K562 (cell line): Measurements from ENCODE around the gene EPB41L4B. TPM values are rescaled to one million over a fixed set of nuclear protein-coding genes. Genes with fewer than 3 reads are reported as not detected.

Experiments
- FOXK2 ChIP-seq, 2 experiments: fragments of 450-650 bp; IDR thresholded peaks in 1 of 2; conservative IDR thresholded peaks in 1 of 2; 2 replicates each; pipeline ENCODE4 v1.6.1; 2016; ENCODE audit warnings: low read depth in 2 of 2, mild to moderate bottlenecking in 1 of 2
- IFI16 ChIP-seq: fragments of 250-450 bp; sonication (Bioruptor Pico); IDR thresholded peaks from 2 replicates; pipeline ENCODE4 v2.1.2; 2022; ENCODE audit warnings: mild to moderate bottlenecking, inconsistent platforms
- KLF13 ChIP-seq: fragments of 450-650 bp; IDR thresholded peaks from 2 replicates; pipeline ENCODE4 v1.6.1; 2016; ENCODE audit warnings: missing genetic modification characterization, low read depth, mild to moderate bottlenecking, missing compliant biosample characterization, moderate library complexity, borderline replicate concordance
- PHB2 ChIP-seq: fragments of 450-650 bp; IDR thresholded peaks from 2 replicates; pipeline ENCODE4 v1.6.1; 2017; ENCODE audit warnings: low read depth
- RAD21 ChIP-seq, 2 experiments: fragments of 250-450 bp in 1 of 2; fragments of 450-650 bp in 1 of 2; sonication (Bioruptor Pico) in 1 of 2; formaldehyde crosslinking in 1 of 2; IDR thresholded peaks in 1 of 2; conservative IDR thresholded peaks in 1 of 2; 2 replicates each; pipeline versions ENCODE4 v1.4.0 to v1.8.0; 2020 to 2022; ENCODE audit warnings: mild to moderate bottlenecking in 2 of 2, moderate library complexity in 1 of 2
- RCOR1 ChIP-seq, 2 experiments: IDR thresholded peaks; 2 replicates each; pipeline ENCODE4 v1.6.1; 2012; ENCODE audit warnings: low read depth in 2 of 2, low read length in 2 of 2, borderline replicate concordance in 1 of 2, improper control_type of control experiment in 1 of 2
- RHOXF2B ChIP-seq: fragments of 250-450 bp; sonication (Bioruptor Pico); conservative IDR thresholded peaks from 2 replicates; pipeline ENCODE4 v1.5.1; 2021
- RUNX1 ChIP-seq: sonication (generic); IDR thresholded peaks from 2 replicates; pipeline ENCODE4 v1.6.1; 2016; ENCODE audit warnings: antibody characterized with exemption, low read depth
- SAP30 ChIP-seq: fragments of 200-600 bp; sonication (generic); IDR thresholded peaks from 2 replicates; pipeline ENCODE4 v1.6.1; 2012; ENCODE audit warnings: borderline replicate concordance, low read depth, mild to moderate bottlenecking, moderate library complexity, low read length, control low read depth, inconsistent platforms; ENCODE audit not compliant: insufficient read depth, poor library complexity, severe bottlenecking
- SIRT6 ChIP-seq: IDR thresholded peaks from one replicate; pipeline ENCODE4 v1.6.1; 2012; ENCODE audit warnings: low read depth, mild to moderate bottlenecking, control low read depth, inconsistent platforms, low read length, moderate library complexity
- SMAD2 ChIP-seq: fragments of 150-350 bp; IDR thresholded peaks from 2 replicates; pipeline ENCODE4 v1.6.1; 2014; ENCODE audit warnings: low read depth, mild to moderate bottlenecking, low read length
- TAL1 ChIP-seq: fragments of 450-650 bp; IDR thresholded peaks from 2 replicates; pipeline ENCODE4 v1.6.1; 2016; ENCODE audit warnings: mild to moderate bottlenecking
- WHSC1 ChIP-seq: IDR thresholded peaks from one replicate; pipeline ENCODE4 v1.6.1; 2012; ENCODE audit warnings: low read length, control low read depth, inconsistent platforms
- ZNF212 ChIP-seq: fragments of 450-650 bp; formaldehyde crosslinking; IDR thresholded peaks from 2 replicates; pipeline ENCODE4 v1.4.0; 2020; ENCODE audit warnings: mild to moderate bottlenecking
- polyA plus RNA-seq, 8 experiments: library from polyadenylated mRNA; depleted of rRNA in 4 of 8; stranded (reverse) in 5 of 8; unstranded in 3 of 8; fragments of >200 nt; fragmentation: Nextera tagmentation in 2 of 8; fragmentation: Illumina TruSeq in 1 of 8; extraction: Ambion mirVana in 2 of 8; extraction: Trizol in 1 of 8; gene quantifications; 2 replicates each; pipeline versions ENCODE4 v1.2.1 to v1.2.3, GENCODE V29; 2011 to 2014; ENCODE audit warnings: inconsistent platforms in 1 of 8, missing spikeins in 1 of 8
- total RNA-seq, 7 experiments: library from RNA; depleted of rRNA in 6 of 7; stranded (reverse); fragments of >200 nt in 6 of 7; fragmentation: Illumina TruSeq in 2 of 7; extraction: Trizol in 2 of 7; gene quantifications; 2 replicates each; pipeline versions ENCODE4 v1.2.1 to v1.2.3, GENCODE V29; 2011 to 2021; ENCODE audit warnings: low replicate concordance in 1 of 7
- TF ChIP-seq, protein P1 (sequence below): fragments of 250-450 bp; sonication (Bioruptor Pico); IDR thresholded peaks from 2 replicates; pipeline ENCODE4 v1.4.0; 2020; ENCODE audit warnings: borderline replicate concordance

EPB41L4B gene
- total and polyA plus RNA-seq, 9 of the 15 experiments (the other 6 are each of a cell fraction or from before 2014, with no cell fraction given): 0.09 to 0.38 (median 0.21) TPM

DNA sequence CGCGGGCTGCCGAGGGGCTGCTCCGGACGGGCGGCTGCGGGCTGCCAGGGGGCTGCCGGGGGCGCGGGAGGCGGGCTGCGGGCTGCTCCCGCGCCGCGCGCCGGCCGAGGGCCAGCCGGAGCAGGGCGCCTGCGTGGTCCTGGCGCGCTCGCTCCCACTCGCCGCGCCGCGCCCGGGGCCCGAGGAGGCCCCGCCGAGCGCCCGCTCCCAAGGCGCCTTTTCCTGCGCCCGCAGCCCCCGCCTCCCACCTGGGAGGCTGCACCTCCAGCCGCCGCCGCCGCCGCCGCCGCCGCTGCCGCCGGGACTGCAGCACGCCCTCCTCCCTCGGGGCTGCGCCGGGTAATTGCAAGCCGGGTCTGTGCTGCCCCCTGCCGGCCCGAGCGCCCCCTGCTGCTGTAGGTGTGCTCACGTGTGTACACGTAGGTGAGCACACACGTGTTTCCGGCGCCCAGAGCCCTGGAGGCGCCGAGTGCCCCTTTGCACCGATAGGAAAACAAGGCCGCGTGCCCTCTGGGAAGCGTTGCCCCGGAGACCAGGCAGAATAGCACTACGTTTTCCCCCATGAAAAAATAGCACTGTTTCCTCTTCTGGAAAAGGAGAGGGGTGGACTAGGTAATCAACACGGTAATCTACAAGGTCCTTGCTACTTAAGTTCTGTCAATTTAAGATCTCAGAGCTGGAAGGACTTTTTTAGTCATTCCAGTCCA, at the start of gene EPB41L4B (continued):
- no peak for TF ChIP-seq SMAD2
- TF ChIP-seq TAL1: no peak
- TF ChIP-seq RUNX1: no peak
- TF ChIP-seq KLF13: no peak
- no peak for TF ChIP-seq IFI16 (CRISPR knock-in tag)
- TF ChIP-seq SAP30: no peak
- TF ChIP-seq WHSC1: no peak
- TF ChIP-seq FOXK2 (conservative IDR thresholded peaks at IDR 0.05 in 1 of 2, IDR thresholded peaks at IDR 0.05 in 1 of 2; ENCODE audit: low read depth in 2 of 2): peak; percentile 44 to 67; a peak in 3 of 4 replicates
- TF ChIP-seq RAD21 (CRISPR knock-in tag; conservative IDR thresholded peaks at IDR 0.05 in 1 of 2, IDR thresholded peaks at IDR 0.05 in 1 of 2): peak; percentile 83 to 88
- TF ChIP-seq SIRT6: no peak
- no peak for TF ChIP-seq RHOXF2B
- TF ChIP-seq ZNF212: no peak
- peak in 1 of 2 experiments; percentile 62; a peak in 2 of 4 replicates for TF ChIP-seq RCOR1 (IDR thresholded peaks at IDR 0.05; ENCODE audit: borderline replicate concordance in 1 of 2, low read depth in 2 of 2, low read length in 2 of 2)
- TF ChIP-seq, protein P1, sequence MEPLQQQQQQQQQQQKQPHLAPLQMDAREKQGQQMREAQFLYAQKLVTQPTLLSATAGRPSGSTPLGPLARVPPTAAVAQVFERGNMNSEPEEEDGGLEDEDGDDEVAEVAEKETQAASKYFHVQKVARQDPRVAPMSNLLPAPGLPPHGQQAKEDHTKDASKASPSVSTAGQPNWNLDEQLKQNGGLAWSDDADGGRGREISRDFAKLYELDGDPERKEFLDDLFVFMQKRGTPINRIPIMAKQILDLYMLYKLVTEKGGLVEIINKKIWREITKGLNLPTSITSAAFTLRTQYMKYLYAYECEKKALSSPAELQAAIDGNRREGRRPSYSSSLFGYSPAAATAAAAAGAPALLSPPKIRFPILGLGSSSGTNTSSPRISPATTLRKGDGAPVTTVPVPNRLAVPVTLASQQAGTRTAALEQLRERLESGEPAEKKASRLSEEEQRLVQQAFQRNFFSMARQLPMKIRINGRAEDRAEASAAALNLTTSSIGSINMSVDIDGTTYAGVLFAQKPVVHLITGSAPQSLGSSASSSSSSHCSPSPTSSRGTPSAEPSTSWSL (CRISPR knock-in tag): no peak
- TF ChIP-seq PHB2: no peak
